Sigmoid colon (tissue), 7 donors: ENCODE results near the gene ADARB2. TPM values are rescaled to one million over a fixed set of nuclear protein-coding genes. Genes with fewer than 3 reads are reported as not detected.

ENCODE experiments used
- DNase-seq: peaks from one replicate; pipeline ENCODE4 v3.0.0-alpha.2; 2019
- H3K27ac ChIP-seq, 4 donors: fragments of 200-600 bp; sonication (generic); one replicate each; pipeline ENCODE4 v1.5.1; 2016 to 2019; ENCODE audit warnings: mild to moderate bottlenecking in 1 of 4
- H3K27me3 ChIP-seq, 3 donors: fragments of 200-600 bp; sonication (generic); one replicate each; pipeline ENCODE4 v1.5.1; 2019; ENCODE audit warnings: mild to moderate bottlenecking in 1 of 3
- H3K36me3 ChIP-seq, 4 donors: fragments of 200-600 bp; sonication (generic); one replicate each; pipeline ENCODE4 v1.5.1; 2016 to 2019
- H3K4me1 ChIP-seq, 4 donors: fragments of 200-600 bp; sonication (generic); one replicate each; pipeline ENCODE4 v1.5.1; 2017 to 2019
- H3K4me3 ChIP-seq, 4 donors: fragments of 200-600 bp; sonication (generic); one replicate each; pipeline ENCODE4 v1.5.1; 2017 to 2019; ENCODE audit warnings: mild to moderate bottlenecking in 2 of 4, moderate library complexity in 1 of 4
- H3K9me3 ChIP-seq, 4 donors: fragments of 200-600 bp in 3 of 4; sonication (generic) in 3 of 4; one replicate each; pipeline versions ENCODE4 v1.5.1 to v1.6.1; 2013 to 2019
- CTCF ChIP-seq, 4 experiments: fragments of 450-650 bp in 3 of 4; fragments of 200-600 bp in 1 of 4; IDR thresholded peaks; one replicate each; pipeline ENCODE4 v1.5.1; 2016 to 2019; ENCODE audit warnings: antibody characterized with exemption in 4 of 4, mild to moderate bottlenecking in 3 of 4, moderate library complexity in 2 of 4
- EP300 ChIP-seq, 4 donors: sonication (generic); formaldehyde crosslinking; IDR thresholded peaks; one replicate each; pipeline ENCODE4 v1.6.1; 2017; ENCODE audit warnings: antibody characterized with exemption in 4 of 4
- POLR2A ChIP-seq, 2 donors: fragments of 450-650 bp; IDR thresholded peaks; one replicate each; pipeline ENCODE4 v1.6.1; 2016; ENCODE audit warnings: antibody characterized with exemption in 2 of 2, mild to moderate bottlenecking in 2 of 2, moderate library complexity in 2 of 2
- POLR2AphosphoS5 ChIP-seq, 4 donors: sonication (generic); formaldehyde crosslinking; IDR thresholded peaks; one replicate each; pipeline ENCODE4 v1.6.1; 2017; ENCODE audit warnings: antibody characterized with exemption in 4 of 4
- WGBS, 2 donors: extraction: QIAGEN DNeasy Blood & Tissue Kit; methylation state at CpG; one replicate each; pipeline ENCODE4 v1.1.7; 2013; 5-methylcytosine and 5-hydroxymethylcytosine counted together
- intact Hi-C: fragments of 100-400 bp; cut with DNase I; formaldehyde crosslinking; loops from one replicate; pipeline ENCODE4 v1.15.1; 2023
- polyA plus RNA-seq, 3 donors: library from polyadenylated mRNA; stranded (reverse); fragments of 200-250 nt; gene quantifications; one replicate each; pipeline ENCODE4 v1.2.3, GENCODE V29; 2013
- total RNA-seq, 4 donors: library from RNA; depleted of rRNA; stranded (reverse); fragments of >200 nt; gene quantifications; one replicate each; pipeline ENCODE4 v1.1.0, GENCODE V29; 2016
- donor health status: healthy with polysubstance abuse.
- donor health status: Bipolar disorder and iron deficiency.
- donor health status: healthy.

The ADARB2 gene
- total and polyA plus RNA-seq, 7 donors = 0.60 to 5.9 (median 3.5) TPM; not detected in 1

DNA sequence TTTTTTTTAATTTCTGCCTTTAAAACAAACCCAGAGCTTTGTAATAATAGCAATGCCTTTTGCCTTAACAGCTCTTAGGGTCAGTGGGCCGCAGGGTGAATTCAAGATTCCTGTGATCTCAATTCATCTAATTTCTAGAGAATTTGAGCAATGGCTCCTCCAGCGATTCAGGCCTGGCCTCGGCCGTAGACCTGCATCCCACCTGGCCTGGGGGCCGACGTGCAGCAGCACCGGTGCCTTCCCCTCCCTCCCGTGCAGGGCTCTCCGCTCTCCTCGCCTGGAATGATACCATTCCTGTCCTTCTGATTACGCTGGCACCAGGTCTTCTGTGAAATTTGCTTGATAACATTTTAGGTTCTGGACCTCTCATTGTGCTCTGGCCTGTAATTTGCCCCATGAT, 172.5 kb downstream of the ADARB2 start:
- DNase-seq = peak; percentile 22
- intact Hi-C loops = no loop called here
- Histone ChIP-seq H3K4me3 (no peak overlapping the region), H3K36me3 (no peaks in the 10 kb centered on the region), H3K27me3 (peaks cover 0 to 8% (median 0%) of the 10 kb centered on the region in 3 donors), H3K4me1 (no peaks in the 10 kb centered on the region), H3K27ac (no peak overlapping the region), H3K9me3 (no peaks in the 10 kb centered on the region)
- no peak for TF ChIP-seq POLR2A (IDR thresholded peaks at IDR 0.05)
- no peak for TF ChIP-seq POLR2AphosphoS5 (IDR thresholded peaks at IDR 0.05)
- no peak for TF ChIP-seq CTCF (IDR thresholded peaks at IDR 0.05)
- no peak for TF ChIP-seq EP300 (IDR thresholded peaks at IDR 0.05)
- WGBS, 2 donors = 91 to 94% methylated on average over 11 of the region's 11 CpGs

DNA sequence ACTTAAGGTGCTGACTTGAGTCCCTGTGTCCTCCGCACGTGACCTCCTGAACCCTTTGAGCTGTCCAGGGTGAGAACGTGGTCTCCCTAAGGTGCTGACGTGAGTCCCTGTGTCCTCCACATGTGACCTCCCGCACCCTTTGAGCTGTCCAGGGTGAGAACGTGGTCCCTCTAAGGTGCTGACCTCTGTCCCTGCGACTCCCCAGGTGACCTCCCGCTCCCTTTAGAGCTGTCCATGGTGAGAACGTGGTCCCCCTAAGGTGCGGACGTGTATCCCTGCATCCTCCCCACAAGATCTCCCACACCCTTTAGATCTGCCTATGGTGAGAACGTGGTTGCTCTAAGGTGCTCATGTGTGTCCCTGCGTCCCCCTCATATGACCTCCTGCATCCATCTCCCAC, 174.3 kb downstream of the ADARB2 start:
- intact Hi-C loops = no loop called here
- WGBS, 2 donors = 83 to 87% methylated on average over 13 of the region's 13 CpGs
- TF ChIP-seq EP300 (IDR thresholded peaks at IDR 0.05) = no peak
- no peak for TF ChIP-seq POLR2AphosphoS5 (IDR thresholded peaks at IDR 0.05)
- TF ChIP-seq CTCF (IDR thresholded peaks at IDR 0.05) = no peak
- TF ChIP-seq POLR2A (IDR thresholded peaks at IDR 0.05) = no peak
- Histone ChIP-seq H3K9me3 (no peaks in the 10 kb centered on the region), H3K27ac (no peak overlapping the region), H3K27me3 (peaks cover 0 to 15% (median 0%) of the 10 kb centered on the region in 3 donors), H3K36me3 (no peaks in the 10 kb centered on the region), H3K4me1 (no peaks in the 10 kb centered on the region), H3K4me3 (no peak overlapping the region)
- peak; percentile 35 for DNase-seq

DNA sequence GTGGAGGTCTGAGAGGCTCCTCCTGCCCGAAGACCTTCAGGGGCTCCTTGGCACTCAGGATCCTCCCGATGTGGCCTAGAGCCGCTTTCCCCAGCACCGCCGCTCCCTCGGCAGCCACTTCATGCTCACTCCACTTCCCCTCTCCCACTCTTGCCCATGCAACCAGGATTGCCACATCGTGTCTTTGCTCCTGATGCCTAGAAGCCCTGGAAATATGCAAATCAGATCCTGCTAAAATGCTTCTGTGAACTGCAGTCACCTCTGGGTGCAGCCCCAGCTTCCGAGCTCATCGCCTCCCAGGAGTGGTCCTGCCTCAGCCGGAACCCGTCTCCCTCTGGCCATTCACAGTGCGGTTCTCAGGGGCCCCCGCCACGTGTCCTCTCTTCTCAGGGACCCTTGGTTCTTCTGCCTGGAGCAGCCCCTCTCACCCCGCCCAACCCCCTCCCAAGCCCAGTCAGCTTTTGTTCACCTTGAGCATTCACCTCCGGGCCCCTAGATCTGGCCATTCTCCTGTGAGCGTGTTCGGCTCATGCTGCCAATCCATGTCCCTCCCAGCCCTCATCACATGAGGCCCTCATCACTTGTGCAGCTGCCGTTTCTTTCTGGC, 175.5 kb downstream of the ADARB2 start:
- Histone ChIP-seq H3K27me3 (peaks cover 0 to 15% (median 0%) of the 10 kb centered on the region in 3 donors), H3K9me3 (no peaks in the 10 kb centered on the region), H3K4me1 (no peaks in the 10 kb centered on the region), H3K36me3 (no peaks in the 10 kb centered on the region), H3K27ac (no peak overlapping the region), H3K4me3 (no peak overlapping the region)
- DNase-seq = peak; percentile 55
- intact Hi-C loops = no loop called here
- TF ChIP-seq CTCF (IDR thresholded peaks at IDR 0.05) (no peak), POLR2AphosphoS5 (IDR thresholded peaks at IDR 0.05) (no peak), EP300 (IDR thresholded peaks at IDR 0.05) (no peak), POLR2A (IDR thresholded peaks at IDR 0.05) (no peak)
- WGBS, 2 donors = 76 to 81% methylated on average over 19 of the region's 19 CpGs

- no peak overlapping the region for H3K27ac ChIP-seq
- H3K27me3 ChIP-seq = peaks cover 0 to 15% (median 0%) of the 10 kb centered on the region in 3 donors
- H3K4me3 ChIP-seq = no peak overlapping the region
- H3K9me3 ChIP-seq = no peaks in the 10 kb centered on the region
- WGBS, 2 donors = 79 to 86% methylated on average over 16 of the region's 16 CpGs
- intact Hi-C loops = no loop called here
- no peak for TF ChIP-seq POLR2A (IDR thresholded peaks at IDR 0.05)
- no peak for TF ChIP-seq POLR2AphosphoS5 (IDR thresholded peaks at IDR 0.05)
- TF ChIP-seq EP300 (IDR thresholded peaks at IDR 0.05) = no peak
- TF ChIP-seq CTCF (IDR thresholded peaks at IDR 0.05) = no peak
- DNase-seq = peak; percentile 28
- no peaks in the 10 kb centered on the region for H3K36me3 ChIP-seq
- H3K4me1 ChIP-seq = no peaks in the 10 kb centered on the region
Observed at GRCh38 chr10:1560535-1561192, 176.7 kb downstream of the ADARB2 start.
